Mesenchymal stem cell (in vitro differentiated cells and primary cell): Measurements from ENCODE around the gene ZFYVE16.

Experiments
- DNase-seq: peaks from one replicate; pipeline ENCODE4 v3.0.0-alpha.2; 2013
- H2AFZ ChIP-seq: one replicate; pipeline ENCODE4 v1.6.1; 2013; ENCODE audit warnings: low read depth, mild to moderate bottlenecking, control low read depth, inconsistent platforms, low read length, moderate library complexity
- H2AK5ac ChIP-seq: 2 replicates; pipeline ENCODE4 v1.6.1; 2013; ENCODE audit warnings: low read length, moderate library complexity, mild to moderate bottlenecking, inconsistent platforms; ENCODE audit not compliant: severe bottlenecking
- H2BK120ac ChIP-seq: one replicate; pipeline ENCODE4 v1.6.1; 2013; ENCODE audit warnings: low read depth, mild to moderate bottlenecking, inconsistent platforms, low read length, moderate library complexity
- H2BK12ac ChIP-seq, 2 experiments: one replicate each; pipeline ENCODE4 v1.6.1; 2013; ENCODE audit warnings: inconsistent platforms in 2 of 2, low read length in 2 of 2, mild to moderate bottlenecking in 2 of 2, moderate library complexity in 2 of 2, control low read depth in 1 of 2
- H2BK15ac ChIP-seq: one replicate; pipeline ENCODE4 v1.6.1; 2013; ENCODE audit warnings: mild to moderate bottlenecking, low read depth, inconsistent platforms; ENCODE audit not compliant: poor library complexity, severe bottlenecking
- H2BK5ac ChIP-seq: 2 replicates; pipeline ENCODE4 v1.6.1; 2013; ENCODE audit warnings: low read depth, mild to moderate bottlenecking, low read length, control low read depth, inconsistent platforms; ENCODE audit not compliant: poor library complexity, severe bottlenecking
- H3K14ac ChIP-seq, 2 experiments: one replicate each; pipeline ENCODE4 v1.6.1; 2013; ENCODE audit warnings: inconsistent platforms in 2 of 2, low read length in 2 of 2, control low read depth in 1 of 2, mild to moderate bottlenecking in 1 of 2, moderate library complexity in 1 of 2
- H3K18ac ChIP-seq, 2 experiments: one replicate each; pipeline ENCODE4 v1.6.1; 2013; ENCODE audit warnings: inconsistent platforms in 2 of 2, low read length in 2 of 2, control low read depth in 1 of 2, low read depth in 1 of 2, mild to moderate bottlenecking in 1 of 2
- H3K23ac ChIP-seq, 2 experiments: one replicate each; pipeline ENCODE4 v1.6.1; 2013; ENCODE audit warnings: inconsistent platforms in 2 of 2, low read length in 2 of 2, mild to moderate bottlenecking in 2 of 2, moderate library complexity in 2 of 2, control low read depth in 1 of 2
- H3K27ac ChIP-seq: 2 replicates; pipeline ENCODE4 v1.5.1; 2013; ENCODE audit warnings: mild to moderate bottlenecking, moderate library complexity, low read length, control low read depth, inconsistent platforms; ENCODE audit not compliant: poor library complexity, severe bottlenecking
- H3K27me3 ChIP-seq, 2 experiments: 2 replicates each; pipeline versions ENCODE4 v1.6.1 to v1.7.0; 2013; ENCODE audit warnings: low read length in 2 of 2, mild to moderate bottlenecking in 2 of 2, moderate library complexity in 2 of 2, control low read depth in 1 of 2, inconsistent platforms in 1 of 2; ENCODE audit not compliant: control insufficient read depth in 1 of 2, insufficient read depth in 1 of 2
- H3K36me3 ChIP-seq, 2 experiments: 2 replicates each; pipeline versions ENCODE4 v1.6.1 to v1.7.0; 2013; ENCODE audit warnings: low read length in 2 of 2, control low read depth in 1 of 2, inconsistent platforms in 1 of 2, low read depth in 1 of 2, mild to moderate bottlenecking in 1 of 2; ENCODE audit not compliant: insufficient read depth in 2 of 2, control insufficient read depth in 1 of 2
- H3K4ac ChIP-seq, 2 experiments: one replicate each; pipeline ENCODE4 v1.6.1; 2013; ENCODE audit warnings: inconsistent platforms in 2 of 2, low read length in 2 of 2, mild to moderate bottlenecking in 2 of 2, moderate library complexity in 2 of 2, control low read depth in 1 of 2, low read depth in 1 of 2
- H3K4me1 ChIP-seq: 2 replicates; pipeline ENCODE4 v1.6.1; 2013; ENCODE audit warnings: low read depth, low read length, control low read depth; ENCODE audit not compliant: control insufficient read depth, insufficient read depth
- H3K4me2 ChIP-seq: 2 replicates; pipeline ENCODE4 v1.6.1; 2013; ENCODE audit warnings: low read length, mild to moderate bottlenecking, inconsistent platforms; ENCODE audit not compliant: poor library complexity, severe bottlenecking
- H3K4me3 ChIP-seq, 2 experiments: 2 replicates each; pipeline versions ENCODE4 v1.5.1 to v1.7.0; 2013; ENCODE audit warnings: low read length in 2 of 2, mild to moderate bottlenecking in 2 of 2, control low read depth in 1 of 2, low read depth in 1 of 2; ENCODE audit not compliant: insufficient read depth in 1 of 2
- H3K79me1 ChIP-seq: replicated peaks from 2 replicates; pipeline ENCODE4 v1.6.1; 2013; ENCODE audit warnings: mild to moderate bottlenecking, control low read depth, low read length, inconsistent platforms; ENCODE audit not compliant: poor library complexity, severe bottlenecking
- H3K9ac ChIP-seq: 2 replicates; pipeline ENCODE4 v1.7.0; 2013; ENCODE audit warnings: mild to moderate bottlenecking, low read length, moderate library complexity
- H3K9me3 ChIP-seq: 2 replicates; pipeline ENCODE4 v1.7.0; 2013; ENCODE audit warnings: mild to moderate bottlenecking, low read length; ENCODE audit not compliant: control insufficient read depth
- H4K8ac ChIP-seq: one replicate; pipeline ENCODE4 v1.6.1; 2013; ENCODE audit warnings: inconsistent platforms, mild to moderate bottlenecking, low read length, moderate library complexity
- H4K91ac ChIP-seq: one replicate; pipeline ENCODE4 v1.6.1; 2013; ENCODE audit warnings: mild to moderate bottlenecking, low read length, inconsistent platforms
- WGBS: methylation state at CpG from one replicate; pipeline ENCODE4 v1.1.7; 2013; ENCODE audit warnings: mixed read lengths; 5-methylcytosine and 5-hydroxymethylcytosine counted together

ZFYVE16 gene

DNA sequence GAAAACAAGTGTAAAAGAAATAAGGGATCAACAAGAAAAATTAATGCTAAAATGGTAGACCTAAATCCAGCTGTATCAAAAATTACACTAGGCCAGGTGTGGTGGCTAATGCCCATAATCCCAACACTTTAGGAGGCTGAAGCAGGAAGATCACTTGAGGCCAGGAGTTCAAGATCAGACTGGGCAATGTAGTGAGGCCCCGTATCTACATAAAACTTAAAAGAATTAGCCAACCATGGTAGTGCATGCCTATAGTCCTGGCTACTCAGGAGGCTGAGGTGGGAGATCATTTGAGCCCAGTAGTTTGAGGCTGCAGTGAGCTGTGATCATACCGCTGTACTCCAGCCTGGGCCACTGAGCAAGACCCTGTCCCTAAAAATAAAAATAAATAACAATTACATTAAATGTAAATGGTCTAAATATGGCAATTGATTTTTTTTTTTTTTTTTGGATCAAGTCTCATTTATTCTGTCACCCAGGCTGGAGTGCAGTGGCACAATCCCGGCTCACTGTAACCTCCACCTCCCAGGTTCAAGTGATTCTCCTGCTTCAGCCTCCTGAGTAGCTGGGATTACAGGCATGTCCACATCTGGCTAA, 75.9 kb downstream of the ZFYVE16 start:
- H3K23ac ChIP-seq, result no peak overlapping the region
- no peak overlapping the region for H3K4me3 ChIP-seq
- H2AFZ ChIP-seq, result no peak overlapping the region
- H4K8ac ChIP-seq, result no peak overlapping the region
- no peak overlapping the region for H2BK120ac ChIP-seq
- no peak overlapping the region for H3K4ac ChIP-seq
- no peak overlapping the region for H3K4me2 ChIP-seq
- H3K9ac ChIP-seq, result no peak overlapping the region
- no peak overlapping the region for H3K14ac ChIP-seq
- no peak overlapping the region for H2AK5ac ChIP-seq
- H2BK5ac ChIP-seq, result no peak overlapping the region
- H3K27ac ChIP-seq, result no peak overlapping the region
- H3K4me1 ChIP-seq, result peaks cover 4% of the 10 kb centered on the region
- no peaks in the 10 kb centered on the region for H3K27me3 ChIP-seq
- peaks cover 3 to 32% of the 10 kb centered on the region in 2 experiments for H3K36me3 ChIP-seq
- WGBS, result 100% methylated on average over 2 of the region's 3 CpGs
- no peak overlapping the region for H2BK15ac ChIP-seq
- H4K91ac ChIP-seq, result no peak overlapping the region
- H3K9me3 ChIP-seq, result peaks cover 29% of the 10 kb centered on the region
- no peak overlapping the region for H2BK12ac ChIP-seq
- no peak overlapping the region for H3K18ac ChIP-seq
- H3K79me1 ChIP-seq, result no peaks in the 10 kb centered on the region
- DNase-seq, result no peak

DNA sequence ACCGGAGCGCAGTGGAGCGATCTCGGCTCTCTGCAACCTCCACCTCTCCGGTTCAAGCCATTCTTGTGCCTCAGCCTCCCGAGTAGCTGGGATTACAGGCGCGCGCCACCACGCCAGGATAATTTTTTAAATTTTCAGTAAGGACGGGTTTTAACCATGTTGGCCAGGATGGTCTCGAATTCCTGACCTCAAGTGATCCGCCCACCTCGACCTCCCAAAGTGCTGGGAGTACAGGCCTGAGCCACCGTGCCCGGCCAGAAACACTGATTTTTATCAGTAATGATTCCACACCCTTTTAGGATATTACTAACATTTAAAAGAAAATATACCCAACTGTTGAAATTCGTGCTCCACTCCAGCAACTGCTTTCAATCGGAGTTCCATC, 79.6 kb downstream of the ZFYVE16 start:
- peak overlapping the region; percentile 45 for H4K8ac ChIP-seq
- no peaks in the 10 kb centered on the region for H3K79me1 ChIP-seq
- H3K4me2 ChIP-seq, result peak overlapping the region; percentile 83
- no peak overlapping the region for H3K23ac ChIP-seq
- H3K4me1 ChIP-seq, result peaks cover 4% of the 10 kb centered on the region
- H3K27me3 ChIP-seq, result no peaks in the 10 kb centered on the region
- H2BK15ac ChIP-seq, result no peak overlapping the region
- peak overlapping the region; percentile 59 for H3K27ac ChIP-seq
- H3K4ac ChIP-seq, result no peak overlapping the region
- H2AK5ac ChIP-seq, result no peak overlapping the region
- H3K4me3 ChIP-seq, result peak overlapping the region; percentile 68 to 89
- H3K9ac ChIP-seq, result peak overlapping the region; percentile 87
- H4K91ac ChIP-seq, result no peak overlapping the region
- peaks cover 13% of the 10 kb centered on the region for H3K9me3 ChIP-seq
- H3K36me3 ChIP-seq, result peaks cover 0 to 9% of the 10 kb centered on the region in 2 experiments
- no peak overlapping the region for H3K14ac ChIP-seq
- H2BK120ac ChIP-seq, result no peak overlapping the region
- no peak overlapping the region for H2BK5ac ChIP-seq
- H2AFZ ChIP-seq, result peak overlapping the region; percentile 66
- peak overlapping the region; percentile 24 to 79 for H3K18ac ChIP-seq
- WGBS, result 63% methylated on average over 18 of the region's 18 CpGs
- no peak overlapping the region for H2BK12ac ChIP-seq
- DNase-seq, result no peak

DNA sequence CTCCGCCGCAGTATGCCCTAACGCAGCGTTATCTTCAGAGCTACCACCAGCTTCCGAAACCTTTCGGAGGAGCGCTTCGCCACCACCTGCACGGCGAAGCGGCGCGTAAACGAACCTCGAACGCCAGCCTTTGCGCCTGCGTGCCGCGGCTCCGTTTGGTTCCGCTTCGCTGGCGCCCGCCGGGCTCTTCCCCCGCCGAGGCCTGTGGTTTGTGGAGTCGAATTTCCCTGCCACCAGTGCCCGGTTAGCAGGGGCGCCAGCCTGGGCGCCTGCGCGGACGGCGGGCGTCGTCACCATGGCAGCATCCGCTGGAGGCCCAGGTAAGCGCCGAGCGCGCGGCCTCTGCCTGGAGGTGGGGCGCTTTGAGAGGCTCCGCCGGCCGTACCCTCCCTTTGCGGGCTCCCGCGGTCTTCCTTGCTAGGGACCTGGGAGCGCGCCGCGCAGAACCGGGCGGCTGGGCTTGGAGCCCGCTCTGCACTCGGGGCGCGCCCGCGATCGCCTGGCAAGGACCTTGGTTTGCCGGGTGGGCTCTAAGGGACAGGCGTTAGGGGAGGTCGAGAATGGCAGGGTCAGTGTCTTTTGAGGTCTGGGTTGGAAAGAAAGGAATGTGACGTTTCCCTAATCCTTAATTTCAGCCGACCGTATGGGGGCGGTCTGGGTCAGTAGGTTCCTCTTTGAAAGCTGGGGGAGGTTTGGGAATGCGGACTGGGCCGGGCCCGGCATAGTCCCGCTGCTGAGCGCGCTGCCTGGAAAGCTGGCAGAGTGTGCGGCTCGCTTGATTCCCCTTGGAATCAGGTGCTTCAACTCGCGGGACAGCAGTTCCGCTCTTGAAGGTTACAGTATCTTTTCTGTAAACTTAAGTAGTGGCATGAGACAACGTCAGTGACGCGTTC, 80.2 kb downstream of the ZFYVE16 start, which contains the start of gene FAM151B:
Gene FAM151B, plus strand, starts transcription at position 272 of the 893 bp plus-strand sequence. Its CDS starts 24 bp downstream, at position 296.
- Histone ChIP-seq H3K4ac (peak within 1 kb of the TSS in 1 of 2 experiments; percentile 28), H4K8ac (peak within 1 kb of the TSS; percentile 58), H3K23ac (peak within 1 kb of the TSS in 1 of 2 experiments; percentile 16), H3K27me3 (no peaks in the 10 kb centered on the region), H2BK12ac (no peak within 1 kb of the TSS), H2AK5ac (no peak within 1 kb of the TSS), H3K27ac (peak within 1 kb of the TSS; percentile 59), H3K79me1 (no peaks in the 10 kb centered on the region), H4K91ac (peak within 1 kb of the TSS; percentile 64), H3K4me1 (peaks cover 4% of the 10 kb centered on the region), H2BK15ac (peak within 1 kb of the TSS; percentile 88), H3K14ac (no peak within 1 kb of the TSS), H3K4me2 (peak within 1 kb of the TSS; percentile 83), H3K18ac (peak within 1 kb of the TSS; percentile 63 to 79), H2BK120ac (no peak within 1 kb of the TSS), H3K36me3 (peaks cover 0 to 9% of the 10 kb centered on the region in 2 experiments), H3K9ac (peak within 1 kb of the TSS; percentile 87), H3K4me3 (peak within 1 kb of the TSS; percentile 68 to 89), H2AFZ (peak within 1 kb of the TSS; percentile 66), H3K9me3 (peaks cover 12% of the 10 kb centered on the region), H2BK5ac (no peak within 1 kb of the TSS)
- WGBS, result under 1% methylated on average over 78 of the region's 85 CpGs
- DNase-seq, result peak; percentile 86

DNA sequence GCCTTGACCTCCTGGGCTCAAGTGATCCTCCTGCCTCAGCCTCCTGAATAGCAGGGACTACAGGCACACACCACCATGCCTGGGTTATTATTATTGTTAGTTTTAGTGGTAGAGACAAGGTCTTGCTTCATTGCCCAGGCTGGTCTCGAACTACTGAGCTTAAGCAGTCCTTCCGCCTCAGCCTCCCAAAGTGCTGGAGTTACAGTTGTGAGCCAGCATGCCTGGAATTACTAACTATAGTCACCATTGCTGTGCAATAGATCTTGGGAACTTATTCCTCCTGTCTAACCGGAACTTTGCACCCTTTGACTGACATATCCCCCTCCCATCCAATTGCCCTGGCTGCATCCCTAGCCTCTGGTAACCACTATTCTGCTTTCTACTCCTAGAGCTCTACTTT, 83.4 kb downstream of the ZFYVE16 start:
- Histone ChIP-seq H3K9me3 (no peaks in the 10 kb centered on the region), H2BK15ac (no peak overlapping the region), H3K4ac (no peak overlapping the region), H3K4me1 (peaks cover 3% of the 10 kb centered on the region), H4K91ac (no peak overlapping the region), H3K18ac (no peak overlapping the region), H3K27me3 (no peaks in the 10 kb centered on the region), H2AK5ac (no peak overlapping the region), H3K27ac (no peak overlapping the region), H3K9ac (no peak overlapping the region), H3K14ac (no peak overlapping the region), H3K79me1 (no peaks in the 10 kb centered on the region), H2BK12ac (no peak overlapping the region), H3K36me3 (no peaks in the 10 kb centered on the region), H2BK5ac (no peak overlapping the region), H3K4me2 (no peak overlapping the region), H2BK120ac (no peak overlapping the region), H2AFZ (no peak overlapping the region), H3K4me3 (no peak overlapping the region), H4K8ac (no peak overlapping the region), H3K23ac (no peak overlapping the region)
- WGBS, result 93% methylated on average over 3 of the region's 3 CpGs
- no peak for DNase-seq
